HepG2 (cell line): ENCODE results near the gene PCP4L1. TPM values are rescaled to one million over a fixed set of nuclear protein-coding genes. Genes with fewer than 3 reads are reported as not detected.
A peak's percentile ranks its signal among the peaks of the same experiment; 100 is the strongest.

Experiments used
- ATAC-seq: fragments of 200-7000 bp; cut with Tn5 transposase; 3 replicates; pipeline ENCODE4 v1.9.1; 2020; ENCODE audit warnings: mild to moderate bottlenecking, moderate library complexity
- BruUV-seq: library from RNA; stranded (reverse); fragments of 400-500 nt; replicated peaks from 2 replicates; lab custom pipeline; 2021; lab: Mats Ljungman, UMichigan
- CTCF ChIA-PET: fragments of 300-600 bp; formaldehyde crosslinking; extraction: SDS; loops from one replicate; lab custom pipeline; 2021; ENCODE audit warnings: low total read pairs, inconsistent platforms, low intra/inter-chr PET ratio; lab: Yijun Ruan, JAX
- POLR2A ChIA-PET: fragments of 350-600 bp; sonication (Branson Sonifier 250); formaldehyde crosslinking; loops from one replicate; lab custom pipeline; 2020; ENCODE audit warnings: antibody characterized with exemption, inconsistent platforms; lab: Yijun Ruan, JAX
- DNase-seq: peaks from one replicate; pipeline ENCODE4 v3.0.0-alpha.2; 2015; ENCODE audit warnings: low spot score
- FAIRE-seq: peaks from 3 replicates; lab custom pipeline; 2011; peaks lifted over from hg19 to GRCh38; lab: Jason Lieb, UNC
- H2AFZ ChIP-seq: one replicate; pipeline ENCODE4 v1.6.1; 2011; ENCODE audit warnings: low read length, inconsistent platforms
- H3K27ac ChIP-seq: fragments of 300-600 bp; 3 replicates; pipeline ENCODE4 v1.8.0; 2011; ENCODE audit warnings: mixed run types, mild to moderate bottlenecking, mixed read lengths, low read length, inconsistent platforms; ENCODE audit not compliant: insufficient read depth; ENCODE audit errors: extremely low read length
- H3K27me3 ChIP-seq, 2 experiments: fragments of 200-600 bp in 1 of 2; 2 replicates in 1 of 2; 3 replicates in 1 of 2; pipeline versions ENCODE4 v1.6.0 to v1.8.0; 2011; ENCODE audit warnings: low read length in 2 of 2, mild to moderate bottlenecking in 2 of 2, moderate library complexity in 2 of 2, inconsistent platforms in 1 of 2; ENCODE audit not compliant: insufficient read depth in 2 of 2, control insufficient read depth in 1 of 2
- H3K36me3 ChIP-seq, 2 experiments: fragments of 200-600 bp in 1 of 2; replicated peaks in 1 of 2; 2 replicates in 1 of 2; 3 replicates in 1 of 2; pipeline versions ENCODE4 v1.5.1 to v1.8.0; 2011; ENCODE audit warnings: low read length in 2 of 2, inconsistent platforms in 1 of 2; ENCODE audit not compliant: insufficient read depth in 2 of 2, control insufficient read depth in 1 of 2
- H3K4me1 ChIP-seq: 2 replicates; pipeline ENCODE4 v1.5.1; 2012; ENCODE audit warnings: low read length, inconsistent platforms; ENCODE audit not compliant: insufficient read depth
- H3K4me2 ChIP-seq: 2 replicates; pipeline ENCODE4 v1.6.0; 2011; ENCODE audit warnings: low read depth, low read length, inconsistent platforms
- H3K4me3 ChIP-seq, 3 experiments: fragments of 200-600 bp in 1 of 3; sonication (generic), shearing (Covaris generic) in 1 of 3; replicated peaks in 1 of 3; 2 replicates each; pipeline ENCODE4 v1.5.1; 2011 to 2016; ENCODE audit warnings: low read length in 3 of 3, inconsistent platforms in 2 of 3, low read depth in 2 of 3, mild to moderate bottlenecking in 2 of 3, control low read depth in 1 of 3, mixed read lengths in 1 of 3; ENCODE audit not compliant: insufficient read depth in 1 of 3
- H3K79me2 ChIP-seq: one replicate; pipeline ENCODE4 v1.6.1; 2011; ENCODE audit warnings: low read length, inconsistent platforms; ENCODE audit not compliant: insufficient read depth
- H3K9ac ChIP-seq: 2 replicates; pipeline ENCODE4 v1.6.0; 2011; ENCODE audit warnings: mild to moderate bottlenecking, low read depth, low read length, inconsistent platforms; ENCODE audit not compliant: insufficient read depth
- H3K9me3 ChIP-seq: 2 replicates; pipeline ENCODE4 v1.5.1; 2012; ENCODE audit warnings: mild to moderate bottlenecking, low read length
- H4K20me1 ChIP-seq: 2 replicates; pipeline ENCODE4 v1.6.0; 2011; ENCODE audit warnings: inconsistent platforms, mild to moderate bottlenecking, low read length, moderate library complexity; ENCODE audit not compliant: insufficient read depth
- GZF1 ChIP-seq: sonication (generic); formaldehyde crosslinking; IDR thresholded peaks from 2 replicates; pipeline ENCODE4 v1.5.1; 2020; ENCODE audit warnings: mild to moderate bottlenecking, missing genetic modification reagents
- KAT8 ChIP-seq: IDR thresholded peaks from 2 replicates; pipeline ENCODE4 v1.6.1; 2016; ENCODE audit warnings: missing genetic modification reagents, missing compliant biosample characterization
- RAD51 ChIP-seq: fragments of 450-650 bp; IDR thresholded peaks from 2 replicates; pipeline ENCODE4 v1.6.1; 2016; ENCODE audit warnings: borderline replicate concordance
- RARG ChIP-seq: sonication (generic); formaldehyde crosslinking; IDR thresholded peaks from 2 replicates; pipeline ENCODE4 v1.4.0; 2020; ENCODE audit warnings: low read depth, mild to moderate bottlenecking, missing genetic modification reagents
- SMAD1 ChIP-seq: sonication (generic); formaldehyde crosslinking; IDR thresholded peaks from 2 replicates; pipeline ENCODE4 v1.4.0; 2020; ENCODE audit warnings: missing genetic modification reagents, low read depth, mild to moderate bottlenecking, borderline replicate concordance
- SMARCE1 ChIP-seq: fragments of 450-650 bp; IDR thresholded peaks from 2 replicates; pipeline ENCODE4 v1.6.1; 2017; ENCODE audit warnings: borderline replicate concordance
- SMYD3 ChIP-seq: sonication (generic); formaldehyde crosslinking; IDR thresholded peaks from 2 replicates; pipeline ENCODE4 v1.8.1; 2023; ENCODE audit warnings: mild to moderate bottlenecking, missing genetic modification reagents
- SOX13 ChIP-seq, 3 experiments: fragments of 450-650 bp in 1 of 3; sonication (generic) in 1 of 3; formaldehyde crosslinking in 1 of 3; IDR thresholded peaks in 2 of 3; conservative IDR thresholded peaks in 1 of 3; 2 replicates each; pipeline versions ENCODE4 v1.5.0 to v1.6.1; 2016 to 2020; ENCODE audit warnings: antibody characterized with exemption in 1 of 3, mild to moderate bottlenecking in 1 of 3, missing compliant biosample characterization in 1 of 3, missing genetic modification reagents in 1 of 3, moderate library complexity in 1 of 3
- TOPORS ChIP-seq: sonication (generic); formaldehyde crosslinking; IDR thresholded peaks from 2 replicates; pipeline ENCODE4 v1.8.0; 2023; ENCODE audit warnings: mild to moderate bottlenecking, missing genetic modification reagents
- WIZ ChIP-seq: sonication (generic); formaldehyde crosslinking; IDR thresholded peaks from 2 replicates; pipeline ENCODE4 v1.5.1; 2020; ENCODE audit warnings: mild to moderate bottlenecking, missing genetic modification reagents
- YEATS2 ChIP-seq: sonication (generic); formaldehyde crosslinking; IDR thresholded peaks from 2 replicates; pipeline ENCODE4 v1.4.0; 2020; ENCODE audit warnings: missing genetic modification reagents, borderline replicate concordance
- ZNF557 ChIP-seq: sonication (generic); formaldehyde crosslinking; IDR thresholded peaks from 2 replicates; pipeline ENCODE4 v1.4.0; 2020; ENCODE audit warnings: missing genetic modification reagents
- ZNF720 ChIP-seq: sonication (generic); formaldehyde crosslinking; IDR thresholded peaks from 2 replicates; pipeline ENCODE4 v1.4.0; 2020; ENCODE audit warnings: missing genetic modification reagents
- ZNF766 ChIP-seq: sonication (generic); formaldehyde crosslinking; IDR thresholded peaks from 2 replicates; pipeline ENCODE4 v1.5.0; 2020; ENCODE audit warnings: missing genetic modification reagents, borderline replicate concordance
- WGBS: methylation state at CpG from one replicate; pipeline ENCODE4 v1.1.6; 2017; ENCODE audit warnings: low lambda C conversion rate; 5-methylcytosine and 5-hydroxymethylcytosine counted together
- in situ Hi-C: cut with HindIII; loops from 2 replicates; pipeline ENCODE4 v1.10.0; 2017; ENCODE audit warnings: low pct_unique_long_range_greater_than_20kb; ENCODE audit not compliant: extremely low pct_ligation_motif_present
- intact Hi-C: fragments of 100-400 bp; cut with micrococcal nuclease; formaldehyde crosslinking; loops from one replicate; pipeline ENCODE4 v1.10.0; 2022; ENCODE audit not compliant: unreplicated experiment
- polyA plus RNA-seq, 8 experiments: library from polyadenylated mRNA; depleted of rRNA in 3 of 8; stranded (reverse) in 7 of 8; unstranded in 1 of 8; fragments of >200 nt; fragmentation: Illumina TruSeq in 4 of 8; extraction: Trizol in 4 of 8; gene quantifications; 2 replicates each; pipeline versions ENCODE4 v1.2.1 to v1.2.3, GENCODE V29; 2011 to 2016; ENCODE audit warnings: low read depth in 4 of 8, missing spikeins in 1 of 8, mixed read lengths in 1 of 8; ENCODE audit not compliant: insufficient read depth in 1 of 8
- total RNA-seq, 5 experiments: library from RNA; depleted of rRNA; stranded (reverse); fragments of >200 nt; fragmentation: Illumina TruSeq; extraction: Trizol; gene quantifications; 2 replicates each; pipeline ENCODE4 v1.2.3, GENCODE V29; 2016; ENCODE audit warnings: low read depth in 1 of 5
- TF ChIP-seq, protein P1 (sequence below): sonication (generic); formaldehyde crosslinking; IDR thresholded peaks from 2 replicates; pipeline ENCODE4 v1.4.0; 2020; ENCODE audit warnings: low read depth, missing genetic modification reagents
- TF ChIP-seq, protein P2 (sequence below): sonication (generic); formaldehyde crosslinking; IDR thresholded peaks from 2 replicates; pipeline ENCODE4 v1.5.0; 2020; ENCODE audit warnings: missing genetic modification reagents
- TF ChIP-seq, protein P3 (sequence below): IDR thresholded peaks from 2 replicates; pipeline ENCODE4 v1.6.1; 2016; ENCODE audit warnings: missing biosample characterization, missing genetic modification reagents, low read depth
- TF ChIP-seq, protein P4 (sequence below): sonication (generic); formaldehyde crosslinking; IDR thresholded peaks from 2 replicates; pipeline ENCODE4 v1.8.1; 2023; ENCODE audit warnings: mild to moderate bottlenecking, moderate library complexity, missing genetic modification reagents

The PCP4L1 gene
- total and polyA plus RNA-seq, 2 of the 13 experiments (the other 11 are each of a cell fraction or from before 2014, with no cell fraction given), result 0.28 TPM; not detected in 1

DNA sequence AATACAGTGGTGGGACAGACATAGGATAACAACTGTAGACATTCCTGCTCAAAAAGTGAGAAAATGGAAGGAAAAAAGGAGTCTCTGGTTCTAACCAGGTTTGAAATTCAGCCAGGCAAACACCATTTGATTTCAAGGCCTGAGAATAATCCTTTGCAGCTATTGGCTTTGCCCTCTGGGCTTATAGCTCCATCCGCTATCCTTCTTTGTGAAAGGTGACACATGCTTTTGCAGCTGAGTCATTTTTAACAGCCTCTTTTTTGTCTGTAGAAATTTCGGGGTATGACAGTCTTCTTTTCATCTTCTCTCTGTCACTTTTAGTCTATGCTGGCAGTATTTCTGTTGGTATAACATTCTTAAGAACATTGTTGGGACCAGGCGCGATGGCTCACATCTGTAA, 71.8 kb downstream of the PCP4L1 start:
- in situ Hi-C loops, result no loop called here
- TF ChIP-seq GZF1 (CRISPR knock-in tag) (no peak), ZNF720 (no peak), YEATS2 (CRISPR knock-in tag) (no peak), SMARCE1 (no peak), SOX13 (IDR thresholded peaks at IDR 0.05) (no peak), SOX13 (CRISPR knock-in tag; conservative IDR thresholded peaks at IDR 0.05 in 1 of 2, IDR thresholded peaks at IDR 0.05 in 1 of 2) (no peak), SMYD3 (no peak), SMAD1 (CRISPR knock-in tag) (no peak), TOPORS (CRISPR knock-in tag) (no peak), KAT8 (CRISPR knock-in tag) (no peak), ZNF557 (no peak), WIZ (CRISPR knock-in tag) (no peak), RAD51 (no peak), RARG (CRISPR knock-in tag) (no peak), ZNF766 (CRISPR knock-in tag) (no peak)
- TF ChIP-seq, protein P1, sequence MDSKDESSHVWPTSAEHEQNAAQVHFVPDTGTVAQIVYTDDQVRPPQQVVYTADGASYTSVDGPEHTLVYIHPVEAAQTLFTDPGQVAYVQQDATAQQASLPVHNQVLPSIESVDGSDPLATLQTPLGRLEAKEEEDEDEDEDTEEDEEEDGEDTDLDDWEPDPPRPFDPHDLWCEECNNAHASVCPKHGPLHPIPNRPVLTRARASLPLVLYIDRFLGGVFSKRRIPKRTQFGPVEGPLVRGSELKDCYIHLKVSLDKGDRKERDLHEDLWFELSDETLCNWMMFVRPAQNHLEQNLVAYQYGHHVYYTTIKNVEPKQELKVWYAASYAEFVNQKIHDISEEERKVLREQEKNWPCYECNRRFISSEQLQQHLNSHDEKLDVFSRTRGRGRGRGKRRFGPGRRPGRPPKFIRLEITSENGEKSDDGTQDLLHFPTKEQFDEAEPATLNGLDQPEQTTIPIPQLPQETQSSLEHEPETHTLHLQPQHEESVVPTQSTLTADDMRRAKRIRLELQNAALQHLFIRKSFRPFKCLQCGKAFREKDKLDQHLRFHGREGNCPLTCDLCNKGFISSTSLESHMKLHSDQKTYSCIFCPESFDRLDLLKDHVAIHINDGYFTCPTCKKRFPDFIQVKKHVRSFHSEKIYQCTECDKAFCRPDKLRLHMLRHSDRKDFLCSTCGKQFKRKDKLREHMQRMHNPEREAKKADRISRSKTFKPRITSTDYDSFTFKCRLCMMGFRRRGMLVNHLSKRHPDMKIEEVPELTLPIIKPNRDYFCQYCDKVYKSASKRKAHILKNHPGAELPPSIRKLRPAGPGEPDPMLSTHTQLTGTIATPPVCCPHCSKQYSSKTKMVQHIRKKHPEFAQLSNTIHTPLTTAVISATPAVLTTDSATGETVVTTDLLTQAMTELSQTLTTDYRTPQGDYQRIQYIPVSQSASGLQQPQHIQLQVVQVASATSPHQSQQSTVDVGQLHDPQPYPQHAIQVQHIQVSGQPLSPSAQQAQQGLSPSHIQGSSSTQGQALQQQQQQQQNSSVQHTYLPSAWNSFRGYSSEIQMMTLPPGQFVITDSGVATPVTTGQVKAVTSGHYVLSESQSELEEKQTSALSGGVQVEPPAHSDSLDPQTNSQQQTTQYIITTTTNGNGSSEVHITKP (CRISPR knock-in tag), result no peak
- TF ChIP-seq, protein P2, sequence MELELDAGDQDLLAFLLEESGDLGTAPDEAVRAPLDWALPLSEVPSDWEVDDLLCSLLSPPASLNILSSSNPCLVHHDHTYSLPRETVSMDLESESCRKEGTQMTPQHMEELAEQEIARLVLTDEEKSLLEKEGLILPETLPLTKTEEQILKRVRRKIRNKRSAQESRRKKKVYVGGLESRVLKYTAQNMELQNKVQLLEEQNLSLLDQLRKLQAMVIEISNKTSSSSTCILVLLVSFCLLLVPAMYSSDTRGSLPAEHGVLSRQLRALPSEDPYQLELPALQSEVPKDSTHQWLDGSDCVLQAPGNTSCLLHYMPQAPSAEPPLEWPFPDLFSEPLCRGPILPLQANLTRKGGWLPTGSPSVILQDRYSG (CRISPR knock-in tag), result no peak
- TF ChIP-seq, protein P3, sequence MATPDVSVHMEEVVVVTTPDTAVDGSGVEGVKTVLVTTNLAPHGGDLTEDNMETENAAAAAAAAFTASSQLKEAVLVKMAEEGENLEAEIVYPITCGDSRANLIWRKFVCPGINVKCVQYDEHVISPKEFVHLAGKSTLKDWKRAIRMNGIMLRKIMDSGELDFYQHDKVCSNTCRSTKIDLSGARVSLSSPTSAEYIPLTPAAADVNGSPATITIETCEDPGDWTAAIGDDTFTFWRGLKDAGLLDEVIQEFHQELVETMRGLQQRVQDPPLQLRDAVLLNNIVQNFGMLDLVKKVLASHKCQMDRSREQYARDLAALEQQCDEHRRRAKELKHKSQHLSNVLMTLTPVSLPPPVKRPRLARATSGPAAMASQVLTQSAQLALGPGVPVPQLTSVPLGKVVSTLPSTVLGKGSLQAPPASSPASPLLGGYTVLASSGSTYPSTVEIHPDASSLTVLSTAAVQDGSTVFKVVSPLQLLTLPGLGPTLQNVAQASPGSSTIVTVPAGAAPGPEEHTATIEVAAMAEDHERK (CRISPR knock-in tag), result no peak
- TF ChIP-seq, protein P4, sequence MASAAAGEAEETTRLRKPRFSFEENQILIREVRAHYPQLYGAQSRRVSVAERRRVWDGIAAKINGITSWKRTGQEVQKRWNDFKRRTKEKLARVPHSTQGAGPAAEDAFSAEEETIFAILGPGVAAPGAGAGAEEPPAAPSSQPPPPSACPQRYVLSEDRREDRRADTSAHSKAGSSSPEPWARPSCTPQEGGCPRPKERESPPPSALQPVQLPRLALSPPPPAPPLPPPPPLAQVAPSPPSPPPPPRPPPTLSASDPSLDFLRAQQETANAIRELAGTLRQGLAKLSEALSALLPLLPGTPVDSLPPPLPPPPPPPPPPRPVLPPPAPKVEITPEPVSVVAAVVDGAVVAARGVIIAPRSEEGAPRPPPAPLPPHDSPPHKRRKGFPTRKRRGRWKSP (CRISPR knock-in tag), result no peak
- TF ChIP-seq, all 625 proteins: peak for 0
- Histone ChIP-seq H4K20me1 (no peaks in the 10 kb centered on the region), H3K36me3 (peaks cover 13 to 61% of the 10 kb centered on the region in 2 experiments; a peak in 4 of 5 replicates), H3K4me2 (no peak overlapping the region), H3K9me3 (no peaks in the 10 kb centered on the region), H3K9ac (no peak overlapping the region), H3K27ac (no peak overlapping the region), H2AFZ (no peak overlapping the region), H3K4me3 (no peak overlapping the region), H3K79me2 (no peaks in the 10 kb centered on the region), H3K4me1 (no peaks in the 10 kb centered on the region), H3K27me3 (no peaks in the 10 kb centered on the region)
- ChIA-PET CTCF (no interaction called here), POLR2A (no interaction called here)
- intact Hi-C loops, result no loop called here
- FAIRE-seq, result no peak
- DNase-seq, result no peak
- 100% methylated on average over 4 of the region's 4 CpGs for WGBS
- BruUV-seq, result TSS peak; percentile 23
- no peak for ATAC-seq
